Ishikawa (cell line): ENCODE data around the gene PBX3.

Source experiments
- CEBPB ChIP-seq: IDR thresholded peaks from 2 replicates; pipeline ENCODE4 v1.6.1; 2012
- CREB1 ChIP-seq: IDR thresholded peaks from 2 replicates; pipeline ENCODE4 v1.6.1; 2012; ENCODE audit warnings: low read depth
- EGR1 ChIP-seq: IDR thresholded peaks from 2 replicates; pipeline ENCODE4 v1.6.1; 2012
- EP300 ChIP-seq: IDR thresholded peaks from 2 replicates; pipeline ENCODE4 v1.6.1; 2012; ENCODE audit warnings: borderline replicate concordance
- FOXM1 ChIP-seq: IDR thresholded peaks from 2 replicates; pipeline ENCODE4 v1.6.1; 2012; ENCODE audit warnings: low read depth, borderline replicate concordance
- MAX ChIP-seq: IDR thresholded peaks from 2 replicates; pipeline ENCODE4 v1.6.1; 2012
- NFIC ChIP-seq: IDR thresholded peaks from 2 replicates; pipeline ENCODE4 v1.6.1; 2012
- RAD21 ChIP-seq: IDR thresholded peaks from 2 replicates; pipeline ENCODE4 v1.6.1; 2012; ENCODE audit warnings: low read depth
- REST ChIP-seq: IDR thresholded peaks from 2 replicates; pipeline ENCODE4 v1.6.1; 2012; ENCODE audit warnings: low read depth, mild to moderate bottlenecking
- TAF1 ChIP-seq: IDR thresholded peaks from 2 replicates; pipeline ENCODE4 v1.6.1; 2012; ENCODE audit warnings: low read depth, mild to moderate bottlenecking
- TCF12 ChIP-seq: IDR thresholded peaks from 2 replicates; pipeline ENCODE4 v1.6.1; 2012; ENCODE audit warnings: low read depth
- TEAD4 ChIP-seq: IDR thresholded peaks from 2 replicates; pipeline ENCODE4 v1.6.1; 2012
- USF1 ChIP-seq: IDR thresholded peaks from 2 replicates; pipeline ENCODE4 v1.6.1; 2012
- YY1 ChIP-seq: IDR thresholded peaks from 2 replicates; pipeline ENCODE4 v1.6.1; 2012; ENCODE audit warnings: low read depth
- ZBTB7A ChIP-seq: IDR thresholded peaks from 2 replicates; pipeline ENCODE4 v1.6.1; 2012; ENCODE audit warnings: low read depth

The PBX3 gene

GRCh38 chr9:125989090-125989501 lies 241.9 kb downstream of the PBX3 start:
- no peak for TF ChIP-seq CEBPB
- TF ChIP-seq TEAD4: no peak
- TF ChIP-seq USF1: no peak
- no peak for TF ChIP-seq ZBTB7A

GRCh38 chr9:125989524-125990180 lies 242.5 kb downstream of the PBX3 start:
- TF ChIP-seq TCF12 (no peak), RAD21 (no peak), YY1 (no peak), ZBTB7A (no peak), FOXM1 (no peak), CEBPB (no peak), USF1 (no peak)

GRCh38 chr9:125990186-125990792 lies 243.1 kb downstream of the PBX3 start:
- no peak for TF ChIP-seq MAX

- TF ChIP-seq EGR1 (no peak), RAD21 (no peak), NFIC (no peak), REST (no peak), TEAD4 (no peak), CREB1 (no peak), TAF1 (no peak)
Measured at GRCh38 chr9:125990793-125991220, 243.6 kb downstream of the PBX3 start.

- TF ChIP-seq REST (no peak), TEAD4 (no peak), ZBTB7A (no peak), TAF1 (no peak), USF1 (no peak), RAD21 (no peak), TCF12 (no peak), CEBPB (no peak), FOXM1 (no peak), EGR1 (no peak)
Measured at GRCh38 chr9:125991886-125992529, 244.8 kb downstream of the PBX3 start.

- no peak for TF ChIP-seq FOXM1
- TF ChIP-seq CREB1: no peak
Measured at GRCh38 chr9:125992557-125992956, 245.4 kb downstream of the PBX3 start.

GRCh38 chr9:125993466-125993865 lies 246.3 kb downstream of the PBX3 start:
- TF ChIP-seq TAF1 (no peak), RAD21 (no peak), EP300 (no peak), FOXM1 (no peak), EGR1 (no peak), MAX (no peak), YY1 (no peak), CEBPB (no peak), TCF12 (no peak), ZBTB7A (no peak), TEAD4 (no peak), NFIC (no peak), USF1 (no peak), CREB1 (no peak), REST (no peak)
